B cell (primary cell): ENCODE measurements around the gene FAM234A. TPM values are rescaled to one million over a fixed set of nuclear protein-coding genes. Genes with fewer than 3 reads are reported as not detected.

ENCODE experiments used
- ATAC-seq: fragments of 200-7000 bp; cut with Tn5 transposase; one replicate; pipeline ENCODE4 v1.10.0; 2021; ENCODE audit warnings: low read depth, mild to moderate bottlenecking, moderate number of reproducible peaks, moderate library complexity
- CTCF ChIA-PET: fragments of 350-600 bp; sonication (Branson Sonifier 250); formaldehyde crosslinking; loops from one replicate; lab custom pipeline; 2021; ENCODE audit warnings: antibody characterized with exemption, inconsistent platforms; lab: Charles Lee
- POLR2A ChIA-PET: fragments of 350-600 bp; sonication (Branson Sonifier 250); formaldehyde crosslinking; loops from one replicate; lab custom pipeline; 2021; ENCODE audit warnings: antibody characterized with exemption; lab: Charles Lee
- DNase-seq: peaks from one replicate; pipeline ENCODE4 v3.0.0; 2013
- H2AFZ ChIP-seq: 2 replicates; pipeline ENCODE4 v1.6.1; 2012; ENCODE audit warnings: mild to moderate bottlenecking, low read depth, low read length; ENCODE audit not compliant: insufficient read depth, poor library complexity, severe bottlenecking
- H3K27ac ChIP-seq, 2 donors: 1 replicate in 1 of 2; 2 replicates in 1 of 2; pipeline ENCODE4 v1.5.1; 2012 to 2013; ENCODE audit warnings: low read length in 2 of 2, mild to moderate bottlenecking in 2 of 2, moderate library complexity in 1 of 2
- H3K27me3 ChIP-seq, 4 experiments: fragments of 200-600 bp in 1 of 4; sonication (generic) in 1 of 4; replicated peaks in 1 of 4; 1 replicate in 2 of 4; 2 replicates in 2 of 4; pipeline versions ENCODE4 v1.6.1 to v1.7.0; 2013 to 2016; ENCODE audit warnings: low read length in 3 of 4, mild to moderate bottlenecking in 2 of 4, mixed read lengths in 1 of 4, moderate library complexity in 1 of 4; ENCODE audit not compliant: insufficient read depth in 4 of 4, control insufficient read depth in 3 of 4; ENCODE audit errors: control extremely low read depth in 1 of 4
- H3K36me3 ChIP-seq, 2 experiments: replicated peaks in 1 of 2; 1 replicate in 1 of 2; 2 replicates in 1 of 2; pipeline versions ENCODE4 v1.6.1 to v1.7.1; 2013; ENCODE audit warnings: low read length in 1 of 2; ENCODE audit not compliant: insufficient read depth in 2 of 2, control insufficient read depth in 1 of 2; ENCODE audit errors: control extremely low read depth in 1 of 2, extremely low read depth in 1 of 2
- H3K4me1 ChIP-seq, 2 donors: fragments of 200-600 bp in 1 of 2; sonication (generic) in 1 of 2; 1 replicate in 1 of 2; 2 replicates in 1 of 2; pipeline versions ENCODE4 v1.5.1 to v1.6.1; 2013 to 2017; ENCODE audit warnings: low read length in 2 of 2; ENCODE audit not compliant: control insufficient read depth in 2 of 2, insufficient read depth in 2 of 2
- H3K4me2 ChIP-seq: replicated peaks from 2 replicates; pipeline ENCODE3; 2012; ENCODE audit warnings: mild to moderate bottlenecking, low read depth, low read length; ENCODE audit not compliant: poor library complexity, severe bottlenecking
- H3K4me3 ChIP-seq, 5 experiments: fragments of 200-600 bp in 1 of 5; sonication (generic) in 1 of 5; 1 replicate in 3 of 5; 2 replicates in 2 of 5; pipeline versions ENCODE4 v1.5.1 to v1.7.0; 2011 to 2016; ENCODE audit warnings: low read length in 4 of 5, mild to moderate bottlenecking in 4 of 5, low read depth in 2 of 5, control low read depth in 1 of 5, moderate library complexity in 1 of 5; ENCODE audit not compliant: insufficient read depth in 1 of 5; ENCODE audit errors: control extremely low read depth in 1 of 5, extremely low read depth in 1 of 5
- H3K79me2 ChIP-seq: fragments of 200-600 bp; sonication (generic); one replicate; pipeline ENCODE4 v1.6.0; 2016; ENCODE audit warnings: low read length; ENCODE audit not compliant: control insufficient read depth, insufficient read depth
- H3K9ac ChIP-seq: fragments of 200-600 bp; sonication (generic); 2 replicates; pipeline ENCODE4 v1.6.1; 2017; ENCODE audit warnings: mild to moderate bottlenecking, low read length, moderate library complexity
- H3K9me3 ChIP-seq, 3 donors: one replicate each; pipeline versions ENCODE4 v1.6.1 to v1.7.1; 2013; ENCODE audit warnings: low read length in 2 of 3; ENCODE audit not compliant: control insufficient read depth in 2 of 3, insufficient read depth in 1 of 3; ENCODE audit errors: control extremely low read depth in 1 of 3
- H4K20me1 ChIP-seq: 2 replicates; pipeline ENCODE4 v1.6.0; 2012; ENCODE audit warnings: mild to moderate bottlenecking, low read length; ENCODE audit not compliant: insufficient read depth, control insufficient read depth, poor library complexity, severe bottlenecking
- H3K27ac Mint-ChIP-seq: one replicate; pipeline ENCODE4 v1.8.0; 2021; ENCODE audit warnings: mixed read lengths
- H3K27me3 Mint-ChIP-seq: one replicate; pipeline ENCODE4 v1.8.0; 2021; ENCODE audit warnings: mixed read lengths
- H3K4me1 Mint-ChIP-seq: one replicate; pipeline ENCODE4 v1.8.0; 2021; ENCODE audit warnings: mixed read lengths
- H3K4me3 Mint-ChIP-seq: one replicate; pipeline ENCODE4 v1.8.0; 2021; ENCODE audit warnings: mixed read lengths
- H3K9me3 Mint-ChIP-seq: one replicate; pipeline ENCODE4 v1.8.0; 2022; ENCODE audit warnings: mixed read lengths; ENCODE audit not compliant: insufficient read depth
- CTCF ChIP-seq: fragments of 200-600 bp; IDR thresholded peaks from one replicate; pipeline ENCODE4 v1.8.0; 2022; ENCODE audit warnings: antibody characterized with exemption, mild to moderate bottlenecking
- EZH2 ChIP-seq: IDR thresholded peaks from 2 replicates; pipeline ENCODE4 v1.6.1; 2012; ENCODE audit warnings: borderline replicate concordance, low read depth, mild to moderate bottlenecking, moderate library complexity, low read length; ENCODE audit not compliant: insufficient read depth, poor library complexity, severe bottlenecking
- WGBS: methylation state at CpG from one replicate; pipeline ENCODE4 v1.1.5; 2013; ENCODE audit warnings: missing lambda C conversion rate; ENCODE audit not compliant: insufficient coverage; 5-methylcytosine and 5-hydroxymethylcytosine counted together
- intact Hi-C: fragments of 100-400 bp; cut with micrococcal nuclease; formaldehyde crosslinking; loops from one replicate; pipeline ENCODE4 v1.10.0; 2022
- polyA plus RNA-seq: library from polyadenylated mRNA; depleted of rRNA; stranded (reverse); fragments of >200 nt; gene quantifications from 2 replicates; pipeline ENCODE4 v1.2.3, GENCODE V29; 2012
- total RNA-seq, 2 donors: library from RNA; stranded (reverse); fragments of 120-200 nt in 1 of 2; gene quantifications; 1 replicate in 1 of 2; 2 replicates in 1 of 2; pipeline versions ENCODE4 v1.2.3 to v1.2.4, GENCODE V29; 2013 to 2022

Gene FAM234A
- total and polyA plus RNA-seq, 2 donors (not counting 1 experiment from before 2014, with no cell fraction given): 35.1 to 42.9 TPM

GRCh38 chr16:187330-187729 is 47.3 kb upstream of the FAM234A start:
- Histone ChIP-seq H2AFZ (no peak overlapping the region), H3K9ac (no peak overlapping the region), H3K27me3 (no peaks in the 10 kb centered on the region), H3K4me1 (no peaks in the 10 kb centered on the region), H3K27ac (no peak overlapping the region), H3K4me3 (no peak overlapping the region), H4K20me1 (peaks cover 8% of the 10 kb centered on the region), H3K79me2 (peaks cover 4% of the 10 kb centered on the region), H3K9me3 (no peaks in the 10 kb centered on the region), H3K36me3 (peaks cover 15 to 45% of the 10 kb centered on the region in 2 experiments), H3K4me2 (no peak overlapping the region)
- intact Hi-C loops: no loop called here
- Mint-ChIP-seq H3K4me1 (no peaks in the 10 kb centered on the region), H3K27me3 (no peaks in the 10 kb centered on the region), H3K9me3 (no peaks in the 10 kb centered on the region), H3K27ac (no peak overlapping the region), H3K4me3 (no peak overlapping the region)
- no peak for ATAC-seq
- CTCF ChIA-PET: no interaction called here
- no peak for DNase-seq
- POLR2A ChIA-PET: no interaction called here
- WGBS: over 99% methylated on average over 7 of the region's 8 CpGs
- no peak for TF ChIP-seq CTCF
- TF ChIP-seq EZH2: no peak

GRCh38 chr16:188674-189073 is 45.9 kb upstream of the FAM234A start:
- ATAC-seq: peak; percentile 24

More at GRCh38 chr16:188674-189073, 45.9 kb upstream of the FAM234A start:
- DNase-seq: peak; percentile 46
- ChIA-PET POLR2A (no interaction called here), CTCF (interaction anchor here (0.6 kb wide), 1 partner anchor 123 kb away, joined by 4 read pairs; no protein-coding TSS in a partner anchor)
- H3K4me3 Mint-ChIP-seq: no peak overlapping the region
- no peak overlapping the region for H3K27ac Mint-ChIP-seq
- no peak overlapping the region for H2AFZ ChIP-seq
- H3K4me1 Mint-ChIP-seq: no peaks in the 10 kb centered on the region
- H3K36me3 ChIP-seq: peaks cover 15 to 55% of the 10 kb centered on the region in 2 experiments
- no peaks in the 10 kb centered on the region for H3K9me3 Mint-ChIP-seq
- 59% methylated on average over 7 of the region's 8 CpGs for WGBS
- no peaks in the 10 kb centered on the region for H3K4me1 ChIP-seq
- no peaks in the 10 kb centered on the region for H3K27me3 Mint-ChIP-seq
- intact Hi-C loops: no loop called here
- peaks cover 8% of the 10 kb centered on the region for H4K20me1 ChIP-seq
- H3K27me3 ChIP-seq: no peaks in the 10 kb centered on the region
- H3K4me3 ChIP-seq: no peak overlapping the region
- no peak overlapping the region for H3K9ac ChIP-seq
- no peak overlapping the region for H3K4me2 ChIP-seq
- no peak overlapping the region for H3K27ac ChIP-seq
- H3K9me3 ChIP-seq: no peaks in the 10 kb centered on the region
- TF ChIP-seq CTCF (no peak), EZH2 (no peak)
- H3K79me2 ChIP-seq: peaks cover 4% of the 10 kb centered on the region
